Thoracic aorta (tissue), 2 donors: ENCODE measurements around the gene GNG7. TPM values are rescaled to one million over a fixed set of nuclear protein-coding genes. Genes with fewer than 3 reads are reported as not detected.

Experiments used
- ATAC-seq: fragments of 150-250 bp; one replicate; pipeline ENCODE4 v1.8.0; 2017; ENCODE audit warnings: low read depth; ENCODE audit not compliant: insufficient number of reproducible peaks, low FRiP score
- DNase-seq: peaks from one replicate; pipeline ENCODE4 v3.0.0-alpha.2; 2020; ENCODE audit warnings: low spot score
- H3K27ac ChIP-seq, 2 donors: fragments of 200-600 bp; sonication (generic); 1 replicate in 1 of 2; 2 replicates in 1 of 2; pipeline ENCODE4 v1.5.1; 2016; ENCODE audit warnings: mild to moderate bottlenecking in 2 of 2, moderate library complexity in 2 of 2
- H3K27me3 ChIP-seq: fragments of 200-600 bp; sonication (generic); replicated peaks from 2 replicates; pipeline ENCODE4 v1.6.0; 2016; ENCODE audit warnings: mild to moderate bottlenecking; ENCODE audit not compliant: insufficient read depth
- H3K36me3 ChIP-seq: fragments of 200-600 bp; sonication (generic); one replicate; pipeline ENCODE4 v1.5.1; 2016
- H3K4me1 ChIP-seq, 2 donors: fragments of 200-600 bp; sonication (generic); 1 replicate in 1 of 2; 2 replicates in 1 of 2; pipeline versions ENCODE4 v1.5.1 to v1.6.0; 2016; ENCODE audit warnings: low read depth in 2 of 2, mild to moderate bottlenecking in 1 of 2; ENCODE audit not compliant: control insufficient read depth in 1 of 2
- H3K4me3 ChIP-seq: fragments of 200-600 bp; sonication (generic); 2 replicates; pipeline ENCODE4 v1.5.1; 2016; ENCODE audit warnings: mild to moderate bottlenecking
- H3K9me3 ChIP-seq: fragments of 200-600 bp; sonication (generic); 2 replicates; pipeline ENCODE4 v1.5.1; 2016
- CTCF ChIP-seq: fragments of 200-600 bp; sonication (generic); IDR thresholded peaks from one replicate; pipeline ENCODE4 v1.5.1; 2019; ENCODE audit warnings: antibody characterized with exemption
- total RNA-seq, 2 donors: library from RNA; depleted of rRNA; stranded (reverse); fragments of >200 nt; gene quantifications; one replicate each; pipeline versions ENCODE4 v1.1.0 to v1.2.3, GENCODE V29; 2016

GNG7 gene
- total RNA-seq, 2 donors from 2014 or later, result 2.3 to 3.2 TPM

GRCh38 chr19:2503521-2504109 is 198.9 kb downstream of the GNG7 start:
- Histone ChIP-seq H3K9me3 (no peaks in the 10 kb centered on the region), H3K4me1 (peaks cover 0 to 8% of the 10 kb centered on the region in 2 donors), H3K4me3 (no peak overlapping the region), H3K27ac (no peak overlapping the region), H3K36me3 (no peaks in the 10 kb centered on the region), H3K27me3 (no peaks in the 10 kb centered on the region)
- no peak for ATAC-seq
- no peak for TF ChIP-seq CTCF
- DNase-seq, result no peak

GRCh38 chr19:2500841-2501261 is 201.6 kb downstream of the GNG7 start:
- TF ChIP-seq CTCF, result no peak

DNA sequence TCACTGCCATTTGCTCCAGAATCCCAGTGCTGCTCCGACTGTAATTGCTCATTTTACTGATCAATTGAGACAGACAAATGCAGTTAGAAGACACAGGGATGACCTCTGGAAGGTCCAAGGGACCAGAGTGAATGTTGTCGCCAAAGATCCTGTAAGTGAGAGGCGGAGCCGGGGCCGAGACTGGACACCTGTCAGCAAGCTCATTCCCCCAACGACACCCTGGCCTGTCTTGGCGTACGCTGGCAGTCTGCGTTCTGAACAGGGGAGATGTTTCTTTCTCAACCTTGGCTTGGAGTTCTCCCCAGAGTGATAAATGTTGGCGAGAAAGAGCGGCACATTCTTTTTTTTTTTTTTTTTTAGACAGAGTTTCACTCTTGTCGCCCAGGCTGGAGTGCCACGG is 202.3 kb downstream of the GNG7 start:
- Histone ChIP-seq H3K27me3 (no peaks in the 10 kb centered on the region), H3K4me1 (peaks cover 5 to 9% of the 10 kb centered on the region in 2 donors), H3K9me3 (no peaks in the 10 kb centered on the region), H3K27ac (no peak overlapping the region), H3K4me3 (no peak overlapping the region), H3K36me3 (no peaks in the 10 kb centered on the region)
- ATAC-seq (no peak), DNase-seq (no peak)
- TF ChIP-seq CTCF, result no peak

More at GRCh38 chr19:2500841-2501261, 201.6 kb downstream of the GNG7 start:
- no peak overlapping the region for H3K27ac ChIP-seq
- no peaks in the 10 kb centered on the region for H3K9me3 ChIP-seq
- H3K4me3 ChIP-seq, result no peak overlapping the region
- H3K4me1 ChIP-seq, result peaks cover 3 to 6% of the 10 kb centered on the region in 2 donors
- ATAC-seq, result no peak
- DNase-seq, result no peak
- H3K27me3 ChIP-seq, result no peaks in the 10 kb centered on the region
- H3K36me3 ChIP-seq, result no peaks in the 10 kb centered on the region

DNA sequence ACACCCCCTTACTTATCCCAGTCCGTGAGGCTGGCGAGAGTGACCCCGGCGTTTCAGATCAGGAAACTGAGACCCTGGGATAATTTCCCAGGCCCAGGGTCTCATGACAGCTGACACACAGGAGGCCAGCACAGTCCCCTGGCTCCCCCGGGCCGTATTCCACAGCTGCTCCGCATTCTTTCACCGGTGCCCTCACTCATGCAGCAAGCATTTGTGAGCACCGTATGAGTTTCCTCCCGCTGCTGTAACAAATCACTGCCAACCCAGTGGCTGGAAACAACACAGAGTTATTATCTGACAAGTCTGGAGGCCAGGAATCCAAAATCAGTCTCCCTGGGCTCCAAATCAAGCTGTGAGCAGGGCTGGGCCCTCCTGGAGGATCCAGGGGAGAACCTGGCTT is 205.3 kb downstream of the GNG7 start:
- TF ChIP-seq CTCF, result no peak
- ATAC-seq (no peak), DNase-seq (no peak)
- H3K4me1 ChIP-seq, result peaks cover 5 to 18% of the 10 kb centered on the region in 2 donors
- no peak overlapping the region for H3K27ac ChIP-seq
- H3K27me3 ChIP-seq, result no peaks in the 10 kb centered on the region
- no peak overlapping the region for H3K4me3 ChIP-seq
- no peaks in the 10 kb centered on the region for H3K9me3 ChIP-seq
- H3K36me3 ChIP-seq, result no peaks in the 10 kb centered on the region

DNA sequence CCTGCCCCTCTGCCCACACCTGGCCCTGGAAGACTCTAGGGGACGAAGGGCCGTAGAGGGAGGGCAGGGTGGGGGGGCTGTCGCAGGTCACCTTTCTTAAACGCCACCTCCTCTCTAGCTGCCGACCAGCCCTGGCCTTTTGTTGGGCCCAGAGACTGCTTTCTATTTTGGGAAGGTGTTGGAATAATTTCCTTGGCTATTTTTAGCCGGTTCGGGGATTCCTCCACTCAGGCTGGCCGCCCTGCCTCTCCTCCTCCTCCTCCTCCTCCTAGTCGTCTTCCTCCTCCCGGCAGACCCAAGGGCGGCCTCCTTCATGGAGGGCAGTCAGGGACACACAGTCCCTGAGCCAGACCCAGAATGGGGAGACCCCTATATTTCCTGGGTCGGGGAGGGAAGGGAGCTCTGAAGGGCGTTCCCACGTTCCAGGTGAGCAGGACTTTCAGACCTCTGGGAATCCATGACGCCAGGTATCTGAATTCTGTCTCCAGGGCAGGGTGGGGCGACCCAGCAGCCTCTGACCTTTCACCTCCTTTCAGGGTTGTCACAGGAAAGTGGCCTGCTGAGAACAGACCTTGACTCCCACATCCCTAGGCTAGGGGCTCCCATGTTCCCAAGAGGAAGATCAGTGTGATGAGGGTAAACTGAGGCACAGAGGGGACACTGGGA is 206.7 kb downstream of the GNG7 start:
- no peaks in the 10 kb centered on the region for H3K27me3 ChIP-seq
- H3K36me3 ChIP-seq, result no peaks in the 10 kb centered on the region
- TF ChIP-seq CTCF, result no peak
- H3K9me3 ChIP-seq, result no peaks in the 10 kb centered on the region
- peak overlapping the region; percentile 80 to 84 for H3K27ac ChIP-seq
- H3K4me1 ChIP-seq, result peaks cover 5 to 24% of the 10 kb centered on the region in 2 donors
- H3K4me3 ChIP-seq, result peak overlapping the region; percentile 73
- ATAC-seq, result peak; percentile 66
- DNase-seq, result no peak
